ENCODE results near the gene RAB3IL1. TPM values are rescaled to one million over a fixed set of nuclear protein-coding genes. Genes with fewer than 3 reads are reported as not detected.

Gene RAB3IL1
- total RNA-seq, 1 donor from 2014 or later: 0.23 TPM

DNA sequence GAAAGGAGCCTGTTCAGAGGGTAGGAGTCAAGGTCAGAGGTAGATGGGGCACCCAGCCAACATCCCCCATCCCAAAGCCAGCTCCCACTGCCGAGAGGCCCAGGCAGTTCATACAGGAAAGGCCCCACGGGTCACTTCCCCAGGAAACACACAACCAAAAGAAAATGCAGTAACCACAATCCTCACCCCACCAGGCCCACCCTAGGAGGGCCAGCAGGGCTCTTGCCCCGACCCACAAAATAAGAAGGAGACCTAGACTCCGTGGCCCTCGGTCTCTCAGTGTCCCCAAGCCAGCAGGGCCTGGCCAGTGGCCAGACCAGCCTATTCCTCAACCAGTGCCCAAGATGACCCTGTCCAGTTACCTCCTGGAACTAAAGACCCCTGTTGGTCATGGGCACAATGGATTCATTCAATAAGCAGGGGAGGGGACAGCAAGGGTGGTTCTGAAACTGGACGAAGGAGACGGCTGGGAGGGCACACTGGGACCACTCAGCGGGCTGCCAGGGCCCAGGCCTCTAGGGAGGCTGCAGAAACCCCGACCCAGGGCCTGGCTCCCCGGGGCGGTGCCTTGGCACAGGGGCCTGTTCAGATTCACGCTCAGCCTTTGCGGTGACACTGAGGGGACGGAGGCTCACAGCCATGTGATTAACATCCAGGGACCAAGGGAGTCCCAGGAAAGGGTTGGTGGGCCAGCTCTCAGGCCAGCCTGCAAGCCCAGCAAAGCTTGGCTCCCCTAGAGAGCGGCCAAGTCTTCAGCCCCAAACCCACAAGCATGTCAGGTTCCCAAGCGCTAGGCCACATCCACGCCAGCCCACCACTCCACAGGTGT is 5.5 kb downstream of the RAB3IL1 start:
- no peak overlapping the region for H3K4me3 Mint-ChIP-seq

DNA sequence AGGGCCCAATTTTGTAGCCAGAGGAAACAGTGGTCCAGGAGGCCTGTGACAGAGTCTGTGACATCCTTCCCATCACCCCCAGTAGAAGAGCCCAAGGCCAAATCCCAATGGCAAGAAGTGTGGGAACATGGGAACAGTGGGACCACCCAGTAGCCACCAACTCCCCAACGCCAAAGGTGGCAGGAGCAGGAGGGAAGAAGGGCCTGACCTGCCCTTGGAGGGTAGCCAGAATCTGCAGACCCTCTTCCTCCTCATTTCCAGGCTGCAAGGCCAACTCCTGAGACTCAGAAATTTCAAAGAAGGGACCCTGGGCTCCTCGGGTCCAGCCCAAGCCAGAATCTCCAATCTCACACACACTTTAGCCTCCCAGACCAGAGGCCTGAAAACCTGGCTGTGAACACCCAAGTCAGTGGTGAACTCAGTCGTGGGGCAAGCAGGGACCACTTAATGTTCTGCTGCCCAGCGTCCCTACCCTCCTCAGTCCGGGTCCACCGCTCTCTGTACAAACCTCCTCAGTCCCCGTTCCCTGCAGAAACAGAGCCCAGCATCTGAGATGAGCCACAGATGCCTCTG is 6.2 kb downstream of the RAB3IL1 start:
- H3K4me1 Mint-ChIP-seq (ENCODE audit: low read depth): no peaks in the 10 kb centered on the region
- H3K4me3 Mint-ChIP-seq: no peak overlapping the region
- no peak overlapping the region for H3K27ac Mint-ChIP-seq
- H3K36me3 Mint-ChIP-seq (ENCODE audit: low read depth): no peaks in the 10 kb centered on the region
- intact Hi-C loops (cut with micrococcal nuclease): no loop called here
- no peaks in the 10 kb centered on the region for H3K9me3 Mint-ChIP-seq
- DNase-seq (ENCODE audit: low spot score): no peak
- peaks cover 12% of the 10 kb centered on the region for H3K27me3 Mint-ChIP-seq (ENCODE audit: insufficient read depth)

More for the DNA sequence above, 5.5 kb downstream of the RAB3IL1 start:
- Mint-ChIP-seq H3K27ac (no peak overlapping the region), H3K36me3 (ENCODE audit: low read depth) (no peaks in the 10 kb centered on the region), H3K27me3 (ENCODE audit: insufficient read depth) (peaks cover 17% of the 10 kb centered on the region), H3K4me1 (ENCODE audit: low read depth) (no peaks in the 10 kb centered on the region), H3K9me3 (no peaks in the 10 kb centered on the region)
- DNase-seq (ENCODE audit: low spot score): no peak
- intact Hi-C loops (cut with micrococcal nuclease): no loop called here

DNA sequence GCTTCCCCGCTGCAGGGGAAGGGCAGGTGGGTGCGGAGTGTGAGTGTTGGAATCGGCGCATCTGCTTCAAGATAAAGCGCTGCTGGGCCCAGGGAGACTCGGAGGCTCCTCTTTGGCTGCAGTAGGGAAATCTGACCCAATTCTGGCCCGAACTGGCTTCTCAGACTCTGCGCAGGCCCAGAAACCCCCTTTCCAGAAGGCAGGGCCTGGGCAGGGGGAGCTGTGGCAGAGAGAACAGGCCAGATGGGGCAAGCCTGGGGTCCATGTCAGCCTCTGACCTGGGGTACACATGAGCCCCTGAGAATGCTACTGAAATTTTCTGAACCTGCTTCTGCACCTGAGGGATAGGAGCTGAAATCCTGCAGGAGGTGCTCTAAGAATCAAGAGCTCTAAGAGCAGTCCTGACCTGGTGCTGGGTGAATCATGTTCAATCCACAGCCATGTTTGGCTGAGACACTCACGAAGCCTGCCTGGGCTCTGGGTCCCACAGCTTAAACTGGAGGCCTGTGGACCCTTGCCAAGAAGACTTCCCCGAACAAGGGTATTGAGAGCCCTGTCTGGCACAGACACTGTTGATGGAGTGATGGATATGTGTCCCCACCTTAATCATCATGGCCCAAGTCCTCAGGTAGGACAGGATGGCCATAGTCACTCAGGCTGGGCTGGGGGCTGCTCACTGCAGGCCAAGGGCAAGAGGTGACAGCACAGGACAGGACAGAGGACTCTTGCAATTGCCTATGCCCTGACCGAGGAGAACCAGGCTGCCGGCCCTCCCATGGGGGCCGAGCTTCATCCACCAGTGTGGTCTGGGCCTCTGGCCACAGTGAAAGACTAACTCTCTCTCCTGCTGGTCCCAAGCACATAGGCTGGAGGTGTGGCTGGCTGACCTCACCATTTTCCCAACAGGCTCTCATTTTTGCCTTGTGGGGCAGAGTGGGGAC is 6.9 kb downstream of the RAB3IL1 start:
- H3K9me3 Mint-ChIP-seq: no peaks in the 10 kb centered on the region
- DNase-seq (ENCODE audit: low spot score): no peak
- no peak overlapping the region for H3K27ac Mint-ChIP-seq
- H3K4me1 Mint-ChIP-seq (ENCODE audit: low read depth): no peaks in the 10 kb centered on the region
- H3K27me3 Mint-ChIP-seq (ENCODE audit: insufficient read depth): peaks cover 8% of the 10 kb centered on the region
- H3K4me3 Mint-ChIP-seq: no peak overlapping the region
- H3K36me3 Mint-ChIP-seq (ENCODE audit: low read depth): no peaks in the 10 kb centered on the region
- intact Hi-C loops (cut with micrococcal nuclease): no loop called here

DNA sequence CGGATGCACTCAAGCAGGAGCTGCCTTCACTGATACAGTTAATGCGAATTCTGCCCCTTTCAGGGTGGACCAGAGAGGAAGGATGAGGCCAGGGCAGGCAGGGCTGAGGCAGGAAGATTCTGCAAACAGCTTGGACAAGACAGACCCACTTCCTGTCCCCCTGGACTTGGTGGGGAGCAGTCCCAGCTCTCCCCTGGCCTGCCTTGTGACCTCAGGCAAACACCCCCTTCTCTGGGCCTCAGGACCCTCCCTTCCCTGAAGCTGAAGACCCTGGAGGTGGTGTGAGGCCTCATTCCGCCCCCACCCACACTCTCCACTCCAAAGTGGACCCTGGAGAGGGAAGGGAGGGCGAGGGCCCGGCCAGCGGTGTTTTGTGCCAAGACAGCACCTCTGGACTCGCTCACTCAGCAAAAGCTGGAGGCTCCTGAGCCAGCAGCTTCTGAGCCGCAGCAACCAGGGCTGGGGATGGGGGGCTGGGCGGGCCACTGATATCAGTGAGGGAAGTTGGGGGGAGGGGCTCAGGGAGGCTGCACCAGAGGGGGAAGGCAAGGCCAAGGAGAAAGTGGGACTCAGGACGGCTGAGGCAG is 8.5 kb downstream of the RAB3IL1 start:
- H3K36me3 Mint-ChIP-seq (ENCODE audit: low read depth): no peaks in the 10 kb centered on the region
- H3K27ac Mint-ChIP-seq: no peak overlapping the region
- DNase-seq (ENCODE audit: low spot score): no peak
- H3K4me3 Mint-ChIP-seq: no peak overlapping the region
- intact Hi-C loops (cut with micrococcal nuclease): no loop called here
- H3K27me3 Mint-ChIP-seq (ENCODE audit: insufficient read depth): peaks cover 2% of the 10 kb centered on the region
- H3K4me1 Mint-ChIP-seq (ENCODE audit: low read depth): no peaks in the 10 kb centered on the region
- no peaks in the 10 kb centered on the region for H3K9me3 Mint-ChIP-seq

DNA sequence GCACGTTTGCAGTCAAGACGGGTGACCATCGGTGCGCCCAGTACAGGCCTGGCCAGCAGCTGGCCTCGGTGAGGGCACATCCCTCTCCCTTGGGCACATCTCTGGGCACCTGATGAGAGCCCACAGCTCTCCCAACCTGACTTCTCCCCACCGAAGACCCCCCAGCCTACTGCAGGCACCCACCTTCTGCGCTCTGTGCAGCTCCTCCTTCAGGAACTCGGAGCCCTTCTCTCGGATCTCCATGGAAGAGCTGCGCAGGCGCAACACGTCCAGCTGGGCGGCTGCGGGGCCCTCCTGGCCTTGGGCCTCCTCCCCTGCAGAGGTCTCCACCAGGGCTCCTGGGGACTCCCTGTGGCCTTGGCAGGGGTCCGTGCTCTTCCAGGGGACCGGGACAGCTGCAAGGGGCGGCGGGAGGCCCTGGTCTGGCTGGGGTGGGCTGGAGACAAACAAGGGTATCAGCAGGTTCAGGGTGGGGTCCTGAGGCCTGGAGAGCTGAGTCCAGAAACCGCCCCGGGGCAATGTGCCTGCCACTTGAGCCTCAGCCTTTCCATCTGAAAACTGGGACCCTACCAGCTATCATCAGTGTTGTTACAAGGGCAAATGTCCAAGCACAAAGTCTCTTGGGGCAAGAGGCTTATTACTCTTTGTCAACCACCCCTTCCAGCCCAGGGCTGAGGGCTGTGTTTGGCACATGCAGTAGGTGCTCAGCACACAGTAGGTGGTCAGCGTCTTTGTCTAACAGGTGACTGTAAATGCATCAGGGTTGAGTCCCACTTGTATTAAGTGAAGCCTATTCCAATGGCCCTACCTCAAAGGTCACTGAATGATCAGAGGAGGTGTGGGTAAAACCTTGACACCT is 9.3 kb downstream of the RAB3IL1 start:
- Mint-ChIP-seq H3K36me3 (ENCODE audit: low read depth) (no peaks in the 10 kb centered on the region), H3K9me3 (no peaks in the 10 kb centered on the region), H3K4me3 (no peak overlapping the region), H3K4me1 (ENCODE audit: low read depth) (no peaks in the 10 kb centered on the region), H3K27ac (no peak overlapping the region), H3K27me3 (ENCODE audit: insufficient read depth) (peaks cover 4% of the 10 kb centered on the region)
- intact Hi-C loops (cut with micrococcal nuclease): no loop called here
- DNase-seq (ENCODE audit: low spot score): no peak

DNA sequence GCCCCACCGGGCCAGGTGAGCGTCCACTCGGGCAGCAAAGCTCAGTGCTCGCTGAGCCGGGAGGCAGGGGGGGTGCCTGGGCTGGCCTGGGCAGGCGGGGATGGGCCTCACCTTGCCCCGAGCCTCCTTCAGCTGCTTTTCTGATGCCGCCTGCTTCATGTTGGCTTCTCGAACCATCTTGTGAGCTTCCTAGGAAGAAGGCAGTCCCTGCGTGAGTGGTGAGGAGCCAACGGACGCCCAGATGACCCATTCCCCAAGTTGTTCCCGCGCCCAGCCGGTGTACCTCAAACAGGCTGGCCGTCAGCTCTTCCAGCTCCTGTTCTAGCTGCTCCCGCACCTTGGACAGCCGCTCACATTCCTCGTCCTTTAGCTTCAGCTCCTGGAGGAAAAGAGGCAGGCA is 10.1 kb downstream of the RAB3IL1 start:
- DNase-seq (ENCODE audit: low spot score): no peak
- no peaks in the 10 kb centered on the region for H3K9me3 Mint-ChIP-seq
- H3K4me3 Mint-ChIP-seq: no peak overlapping the region
- H3K27ac Mint-ChIP-seq: no peak overlapping the region
- H3K36me3 Mint-ChIP-seq (ENCODE audit: low read depth): no peaks in the 10 kb centered on the region
- no peaks in the 10 kb centered on the region for H3K4me1 Mint-ChIP-seq (ENCODE audit: low read depth)
- intact Hi-C loops (cut with micrococcal nuclease): no loop called here
- peaks cover 4% of the 10 kb centered on the region for H3K27me3 Mint-ChIP-seq (ENCODE audit: insufficient read depth)

DNA sequence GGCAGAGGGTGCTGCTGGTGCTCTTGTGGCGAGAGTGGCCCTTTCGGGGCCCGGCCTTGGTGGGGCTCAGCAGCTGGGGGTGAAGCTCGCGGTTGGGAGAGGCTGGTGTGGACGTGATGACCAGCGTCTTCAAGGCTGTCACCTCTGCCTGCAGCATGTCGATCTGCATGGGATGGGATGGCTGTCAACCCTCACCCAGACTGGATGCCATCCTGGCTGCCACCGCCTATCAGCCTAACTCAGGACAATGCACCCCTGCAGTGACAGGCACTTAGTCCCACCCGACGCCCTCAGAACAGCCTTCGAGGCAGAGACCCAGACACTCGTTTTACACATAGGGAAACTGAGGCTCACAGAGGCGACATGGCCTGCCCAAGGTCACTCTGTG is 10.8 kb downstream of the RAB3IL1 start:
- Mint-ChIP-seq H3K27me3 (ENCODE audit: insufficient read depth) (peaks cover 4% of the 10 kb centered on the region), H3K9me3 (no peaks in the 10 kb centered on the region), H3K36me3 (ENCODE audit: low read depth) (no peaks in the 10 kb centered on the region), H3K4me3 (no peak overlapping the region), H3K27ac (no peak overlapping the region), H3K4me1 (ENCODE audit: low read depth) (no peaks in the 10 kb centered on the region)
- no peak for DNase-seq (ENCODE audit: low spot score)
- intact Hi-C loops (cut with micrococcal nuclease): no loop called here

DNA sequence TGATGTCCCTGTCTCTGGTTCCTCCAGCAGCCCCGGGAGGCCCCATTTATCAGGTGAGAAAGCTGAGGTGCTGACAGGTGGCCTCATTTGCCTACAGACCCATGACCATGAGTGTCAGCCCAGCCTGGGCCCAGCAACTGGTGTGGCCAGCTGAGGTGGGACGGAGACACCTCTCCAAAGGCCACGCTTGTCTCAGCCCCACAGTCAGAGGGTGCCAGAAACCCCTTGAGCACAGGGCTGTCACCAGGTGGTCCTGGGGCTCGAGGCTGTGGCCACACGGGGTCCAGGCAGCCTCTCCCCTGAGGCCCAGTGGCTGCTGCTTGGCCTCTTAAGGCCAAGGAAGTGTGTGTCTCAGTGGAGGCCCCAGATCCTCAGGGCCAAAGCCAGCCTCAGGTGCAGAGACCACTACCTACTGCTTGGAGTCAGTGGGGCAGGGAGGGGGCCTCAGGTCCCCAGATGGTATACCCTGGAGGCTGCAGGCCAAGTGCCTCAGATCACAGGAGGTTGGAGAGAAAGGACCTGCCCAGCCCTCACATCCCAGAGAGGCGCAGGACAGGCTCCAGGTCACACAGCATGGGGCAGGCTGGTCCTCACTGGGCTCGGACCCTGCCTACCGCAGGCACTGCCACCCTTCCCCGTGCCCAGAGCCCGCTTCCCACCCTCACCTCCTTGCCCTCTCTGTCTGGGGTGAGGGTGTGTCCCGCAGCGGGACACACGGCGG is 11.4 kb downstream of the RAB3IL1 start:
- no peaks in the 10 kb centered on the region for H3K4me1 Mint-ChIP-seq (ENCODE audit: low read depth)
- no peaks in the 10 kb centered on the region for H3K9me3 Mint-ChIP-seq
- no peak for DNase-seq (ENCODE audit: low spot score)

DNA sequence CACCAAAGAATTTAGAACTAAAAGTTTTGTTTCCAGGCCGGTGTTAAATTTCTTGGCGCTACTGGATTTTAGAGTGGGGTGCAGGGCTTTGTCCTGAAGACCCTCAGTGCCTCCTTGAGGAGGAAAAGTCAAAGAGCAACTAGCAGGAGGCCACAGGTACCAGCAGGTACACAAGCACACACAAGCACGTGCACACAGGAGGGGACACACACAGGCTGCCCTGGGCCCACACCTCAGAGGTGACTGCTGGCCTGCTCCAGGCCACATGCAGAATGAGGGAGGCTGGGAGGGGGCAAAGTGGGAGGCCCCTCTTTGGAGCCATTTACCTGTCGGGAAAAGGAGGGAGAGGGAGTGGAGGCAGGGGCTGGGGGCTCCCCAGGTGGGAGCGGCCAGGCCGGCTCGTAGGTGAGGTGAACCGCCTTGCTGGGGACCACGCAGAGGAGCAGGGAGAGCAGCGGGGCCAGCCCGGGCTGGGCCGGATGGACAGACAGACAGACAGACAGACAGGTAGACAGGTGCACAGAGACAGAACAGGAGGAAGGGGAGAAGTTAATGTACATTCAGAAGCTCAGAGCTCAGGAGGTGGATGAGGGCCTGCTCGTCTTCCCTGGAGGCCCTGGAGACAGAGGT is 12.2 kb downstream of the RAB3IL1 start:
- no peak for DNase-seq (ENCODE audit: low spot score)
- H3K9me3 Mint-ChIP-seq: no peaks in the 10 kb centered on the region
- peaks cover 4% of the 10 kb centered on the region for H3K27me3 Mint-ChIP-seq (ENCODE audit: insufficient read depth)

More for the DNA sequence above, 11.4 kb downstream of the RAB3IL1 start:
- peaks cover 4% of the 10 kb centered on the region for H3K27me3 Mint-ChIP-seq (ENCODE audit: insufficient read depth)
- no peak overlapping the region for H3K4me3 Mint-ChIP-seq
- H3K36me3 Mint-ChIP-seq (ENCODE audit: low read depth): no peaks in the 10 kb centered on the region
- no peak overlapping the region for H3K27ac Mint-ChIP-seq
- intact Hi-C loops (cut with micrococcal nuclease): no loop called here

DNA sequence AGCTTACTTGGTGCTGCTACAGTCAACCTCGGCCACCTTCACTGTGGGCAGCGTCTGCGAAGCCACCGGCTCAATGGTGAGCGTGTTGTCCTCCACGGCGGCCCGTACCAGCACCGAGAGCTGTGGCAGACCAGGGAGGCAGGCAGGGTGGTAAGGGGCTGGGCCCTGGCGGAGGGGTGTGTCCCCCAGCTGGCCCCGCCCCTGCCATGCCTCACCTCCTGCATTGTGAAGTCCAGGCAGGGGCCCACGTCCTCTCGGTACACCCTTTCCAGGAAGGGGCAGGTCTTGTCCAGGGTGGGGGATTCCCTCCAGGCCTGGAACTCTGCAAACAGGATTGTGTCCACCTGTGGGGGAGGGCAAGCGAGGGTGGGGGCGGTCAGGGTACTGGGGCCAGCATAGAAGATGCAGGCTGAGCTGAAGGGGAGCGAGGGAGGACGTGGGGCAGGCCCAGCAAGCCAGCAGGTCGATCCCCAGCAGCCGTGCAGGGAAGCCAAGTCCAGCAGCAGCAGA is 12.8 kb downstream of the RAB3IL1 start:
- Mint-ChIP-seq H3K4me1 (ENCODE audit: low read depth) (no peaks in the 10 kb centered on the region), H3K4me3 (no peak overlapping the region), H3K27me3 (ENCODE audit: insufficient read depth) (peaks cover 4% of the 10 kb centered on the region), H3K9me3 (no peaks in the 10 kb centered on the region), H3K27ac (no peak overlapping the region), H3K36me3 (ENCODE audit: low read depth) (no peaks in the 10 kb centered on the region)
- no peak for DNase-seq (ENCODE audit: low spot score)
- intact Hi-C loops (cut with micrococcal nuclease): no loop called here

More for the DNA sequence above, 12.2 kb downstream of the RAB3IL1 start:
- intact Hi-C loops (cut with micrococcal nuclease): no loop called here
- H3K36me3 Mint-ChIP-seq (ENCODE audit: low read depth): no peaks in the 10 kb centered on the region
- H3K4me3 Mint-ChIP-seq: no peak overlapping the region
- H3K27ac Mint-ChIP-seq: no peak overlapping the region
- H3K4me1 Mint-ChIP-seq (ENCODE audit: low read depth): no peaks in the 10 kb centered on the region

DNA sequence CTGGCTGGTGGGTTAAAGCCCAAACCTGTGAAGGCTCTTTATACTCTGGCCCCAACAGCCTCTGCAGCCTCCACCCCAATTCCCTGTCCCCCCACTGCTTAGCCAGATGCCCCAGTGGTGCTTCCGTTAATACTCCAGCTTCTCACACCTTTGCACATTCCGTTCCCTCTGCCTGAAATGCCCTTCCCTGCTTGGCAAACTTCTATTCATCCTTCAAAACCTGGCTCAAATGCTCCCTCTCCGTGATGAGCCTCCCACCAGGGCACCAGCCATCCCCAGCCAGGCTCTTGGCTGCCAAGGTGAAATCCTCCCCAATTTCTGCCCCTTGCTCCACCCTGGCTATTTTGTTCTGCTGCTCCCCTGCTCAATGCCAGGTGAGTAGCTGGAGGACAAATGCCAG is 13.5 kb downstream of the RAB3IL1 start:
- Mint-ChIP-seq H3K4me3 (no peak overlapping the region), H3K9me3 (no peaks in the 10 kb centered on the region), H3K27ac (no peak overlapping the region), H3K36me3 (ENCODE audit: low read depth) (no peaks in the 10 kb centered on the region), H3K27me3 (ENCODE audit: insufficient read depth) (peaks cover 4% of the 10 kb centered on the region), H3K4me1 (ENCODE audit: low read depth) (peaks cover 5% of the 10 kb centered on the region)
- DNase-seq (ENCODE audit: low spot score): no peak
- intact Hi-C loops (cut with micrococcal nuclease): no loop called here
